CD4-positive, alpha-beta T cell treated with Interleukin-1 beta for 1 hour (primary cell): Measurements from ENCODE around the gene CNTNAP2.

Experiments
- DNase-seq, 2 donors: peaks; one replicate each; pipeline ENCODE4 v3.0.0-alpha.2; 2020 to 2022

The CNTNAP2 gene

GRCh38 chr7:147296201-147296600, 1179.6 kb downstream of the CNTNAP2 start:
- no peak for DNase-seq

GRCh38 chr7:147296986-147297385, 1180.4 kb downstream of the CNTNAP2 start:
- no peak for DNase-seq

GRCh38 chr7:147298611-147299043, 1182.0 kb downstream of the CNTNAP2 start:
- no peak for DNase-seq

GRCh38 chr7:147300293-147300692, 1183.7 kb downstream of the CNTNAP2 start:
- DNase-seq, result no peak

GRCh38 chr7:147304376-147304775, 1187.8 kb downstream of the CNTNAP2 start:
- DNase-seq, result no peak

- no peak for DNase-seq
Observed at GRCh38 chr7:147305827-147306226, 1189.2 kb downstream of the CNTNAP2 start.

- no peak for DNase-seq
Observed at GRCh38 chr7:147308539-147308938, 1191.9 kb downstream of the CNTNAP2 start.

- no peak for DNase-seq
Observed at GRCh38 chr7:147311336-147311735, 1194.7 kb downstream of the CNTNAP2 start.

GRCh38 chr7:147321504-147321903, 1204.9 kb downstream of the CNTNAP2 start:
- DNase-seq, result no peak

GRCh38 chr7:147332988-147333387, 1216.4 kb downstream of the CNTNAP2 start:
- no peak for DNase-seq

GRCh38 chr7:147363101-147363500, 1246.5 kb downstream of the CNTNAP2 start:
- DNase-seq, result no peak

- no peak for DNase-seq
Observed at GRCh38 chr7:147376192-147376591, 1259.6 kb downstream of the CNTNAP2 start.

GRCh38 chr7:147380926-147381325, 1264.3 kb downstream of the CNTNAP2 start:
- no peak for DNase-seq

GRCh38 chr7:147394329-147394728, 1277.7 kb downstream of the CNTNAP2 start:
- DNase-seq, result no peak

- no peak for DNase-seq
Observed at GRCh38 chr7:147400221-147400689, 1283.7 kb downstream of the CNTNAP2 start.

GRCh38 chr7:147400925-147401324, 1284.3 kb downstream of the CNTNAP2 start:
- no peak for DNase-seq

- DNase-seq, result no peak
Observed at GRCh38 chr7:147405621-147406020, 1289.0 kb downstream of the CNTNAP2 start.

GRCh38 chr7:147406521-147407135, 1290.0 kb downstream of the CNTNAP2 start:
- DNase-seq, result no peak

- DNase-seq, result no peak
Observed at GRCh38 chr7:147411096-147411495, 1294.5 kb downstream of the CNTNAP2 start.

GRCh38 chr7:147412109-147412508, 1295.5 kb downstream of the CNTNAP2 start:
- DNase-seq, result no peak

- no peak for DNase-seq
Observed at GRCh38 chr7:147412782-147413556, 1296.4 kb downstream of the CNTNAP2 start.

GRCh38 chr7:147413557-147413870, 1296.9 kb downstream of the CNTNAP2 start:
- DNase-seq, result no peak

GRCh38 chr7:147415991-147416390, 1299.4 kb downstream of the CNTNAP2 start:
- DNase-seq, result no peak

GRCh38 chr7:147418966-147419365, 1302.4 kb downstream of the CNTNAP2 start:
- DNase-seq, result no peak

- no peak for DNase-seq
Observed at GRCh38 chr7:147423875-147424274, 1307.3 kb downstream of the CNTNAP2 start.
